HUES48 (cell line): ENCODE measurements around the gene HMX2.
"Not testable (repeated sequence)": the region's sequence is repeated elsewhere in the genome, so short reads cannot be mapped to it uniquely, and the experiment has no call there.

ENCODE experiments used
- H3K27ac ChIP-seq: one replicate; pipeline ENCODE4 v1.7.0; 2013; ENCODE audit warnings: low read depth, low read length, inconsistent platforms
- H3K27me3 ChIP-seq: 2 replicates; pipeline ENCODE4 v1.6.1; 2013; ENCODE audit warnings: mild to moderate bottlenecking, low read length; ENCODE audit not compliant: control insufficient read depth, insufficient read depth
- H3K36me3 ChIP-seq: 2 replicates; pipeline ENCODE4 v1.6.1; 2013; ENCODE audit warnings: low read length; ENCODE audit not compliant: control insufficient read depth, insufficient read depth
- H3K4me1 ChIP-seq: 2 replicates; pipeline ENCODE4 v1.6.1; 2013; ENCODE audit warnings: mild to moderate bottlenecking, low read length; ENCODE audit not compliant: control insufficient read depth, insufficient read depth
- H3K4me3 ChIP-seq: 2 replicates; pipeline ENCODE4 v1.5.1; 2013; ENCODE audit warnings: mild to moderate bottlenecking, low read depth, low read length
- H3K9ac ChIP-seq: 2 replicates; pipeline ENCODE4 v1.6.1; 2013; ENCODE audit warnings: mild to moderate bottlenecking, low read depth, low read length, moderate library complexity
- H3K9me3 ChIP-seq: 2 replicates; pipeline ENCODE4 v1.6.1; 2013; ENCODE audit warnings: low read length; ENCODE audit not compliant: control insufficient read depth, insufficient read depth

HMX2 gene

DNA sequence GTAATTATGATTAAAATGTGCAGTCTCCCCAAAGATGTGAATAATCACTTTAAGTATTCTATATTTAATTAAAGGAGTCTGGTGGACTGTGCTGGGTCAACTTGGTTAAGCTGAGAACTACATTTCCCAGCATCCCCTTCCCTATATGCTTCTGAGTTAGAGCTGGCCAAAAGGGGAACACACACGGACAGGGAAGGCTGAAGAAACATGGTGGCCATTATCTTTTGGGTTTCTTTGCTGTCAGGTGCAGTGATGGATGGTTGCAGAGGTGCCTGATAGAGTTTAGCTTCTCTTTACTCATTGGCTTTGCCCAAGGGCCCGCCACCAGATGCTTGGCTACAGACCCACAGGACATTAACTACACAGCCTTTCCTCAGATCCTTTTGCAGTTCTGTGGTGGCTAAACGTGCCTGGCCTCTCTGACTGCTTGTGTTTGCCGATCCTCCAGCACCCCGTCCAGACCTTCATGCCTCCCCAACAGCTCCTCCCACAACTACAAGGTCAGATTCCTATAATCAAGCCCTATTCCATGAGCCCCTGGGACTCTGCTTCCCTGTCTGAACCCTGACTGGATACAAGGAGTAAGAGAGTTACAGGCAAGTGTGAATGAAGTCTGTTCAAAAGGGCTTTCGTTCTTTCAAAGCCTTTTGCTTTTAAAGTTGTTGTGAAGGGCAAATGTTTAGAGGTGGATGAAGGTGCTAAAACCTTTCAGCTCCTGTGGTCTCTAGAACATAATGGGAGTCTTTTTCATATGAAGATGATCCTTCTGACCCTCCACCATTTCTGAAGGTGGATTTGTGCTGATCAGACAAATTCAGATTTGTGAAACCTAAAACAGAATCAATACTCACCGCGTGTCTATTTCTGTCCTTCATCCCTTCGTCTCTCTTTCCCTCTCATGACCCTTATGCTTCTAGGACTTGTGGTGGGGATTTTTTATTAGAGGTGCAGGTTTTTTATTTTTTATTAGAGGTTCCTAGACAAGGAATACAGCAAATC is 27.8 kb downstream of the HMX2 start:
- Histone ChIP-seq H3K9ac (no peak overlapping the region), H3K27ac (no peak overlapping the region), H3K4me1 (no peaks in the 10 kb centered on the region), H3K36me3 (peaks cover 11% of the 10 kb centered on the region; the same call in 1 of the 2 replicates), H3K4me3 (no peak overlapping the region), H3K27me3 (no peaks in the 10 kb centered on the region), H3K9me3 (no peaks in the 10 kb centered on the region)

DNA sequence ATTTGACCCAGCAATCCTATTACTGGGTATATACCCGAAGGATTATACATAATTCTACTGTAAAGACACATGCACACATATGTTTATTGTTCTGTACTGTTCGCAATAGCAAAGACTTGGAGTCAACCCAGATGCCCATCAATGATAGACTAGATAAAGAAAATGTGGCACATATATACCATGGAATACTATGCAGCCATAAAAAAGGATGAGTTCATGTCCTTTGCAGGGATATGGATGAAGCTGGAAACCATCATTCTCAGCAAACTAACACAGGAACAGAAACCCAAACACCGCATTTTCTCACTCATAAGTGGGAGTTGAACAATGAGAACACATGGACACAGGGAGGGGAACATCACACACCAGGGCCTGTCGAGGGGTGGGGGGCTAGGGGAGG is 30.5 kb downstream of the HMX2 start:
- not testable (repeated sequence) for H3K27me3 ChIP-seq, H3K4me3 ChIP-seq, H3K9me3 ChIP-seq, H3K4me1 ChIP-seq, H3K36me3 ChIP-seq, H3K9ac ChIP-seq, H3K27ac ChIP-seq

DNA sequence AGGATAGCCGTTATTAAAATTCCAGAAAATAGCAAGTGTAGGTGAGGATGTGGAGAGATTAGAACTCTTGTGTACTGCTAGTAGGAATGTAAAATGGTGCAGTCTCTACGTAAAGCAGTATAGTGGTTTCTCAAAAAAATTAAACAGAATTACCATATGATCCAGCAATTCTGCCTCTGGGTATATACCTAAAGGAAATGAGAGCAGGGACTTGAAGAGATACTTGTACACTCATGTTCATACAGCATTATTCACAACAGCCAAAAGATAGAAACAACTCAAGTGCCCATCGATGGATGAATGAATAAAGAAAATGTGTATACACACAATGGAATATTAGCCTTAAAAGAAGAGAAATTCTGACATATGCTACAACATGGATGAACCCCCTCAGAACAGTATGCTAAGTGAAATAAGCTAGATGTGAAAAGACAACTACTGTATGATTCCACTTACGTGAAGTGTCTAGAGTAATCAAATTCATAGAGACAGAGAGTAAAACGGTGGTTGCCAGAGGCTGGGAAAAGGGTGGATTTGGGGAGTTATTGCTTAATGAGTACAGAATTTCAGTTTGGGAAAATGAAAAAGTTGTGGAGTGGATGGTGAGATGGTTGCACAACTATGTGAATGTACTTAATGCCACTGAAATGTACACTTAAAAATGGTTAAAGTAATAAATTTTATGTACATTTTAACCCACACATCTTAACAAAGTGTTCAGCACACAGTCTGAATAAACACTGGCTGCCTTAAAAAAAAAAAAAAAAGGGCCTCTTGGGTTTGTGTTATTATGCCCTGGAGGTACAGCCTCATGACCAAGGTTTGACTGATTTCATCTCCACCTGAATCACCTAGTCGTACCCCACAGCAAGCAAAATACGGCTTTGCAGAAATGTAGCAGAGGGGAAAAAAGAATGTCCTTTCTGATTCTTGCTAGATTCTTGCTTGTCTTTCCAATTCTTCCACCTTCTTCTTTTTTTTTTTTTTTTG is 32.5 kb downstream of the HMX2 start:
- Histone ChIP-seq H3K9me3 (no peaks in the 10 kb centered on the region), H3K27ac (no peak overlapping the region), H3K4me3 (no peak overlapping the region), H3K27me3 (no peaks in the 10 kb centered on the region), H3K9ac (no peak overlapping the region), H3K4me1 (no peaks in the 10 kb centered on the region), H3K36me3 (peaks cover 7% of the 10 kb centered on the region; the same call in 1 of the 2 replicates)

DNA sequence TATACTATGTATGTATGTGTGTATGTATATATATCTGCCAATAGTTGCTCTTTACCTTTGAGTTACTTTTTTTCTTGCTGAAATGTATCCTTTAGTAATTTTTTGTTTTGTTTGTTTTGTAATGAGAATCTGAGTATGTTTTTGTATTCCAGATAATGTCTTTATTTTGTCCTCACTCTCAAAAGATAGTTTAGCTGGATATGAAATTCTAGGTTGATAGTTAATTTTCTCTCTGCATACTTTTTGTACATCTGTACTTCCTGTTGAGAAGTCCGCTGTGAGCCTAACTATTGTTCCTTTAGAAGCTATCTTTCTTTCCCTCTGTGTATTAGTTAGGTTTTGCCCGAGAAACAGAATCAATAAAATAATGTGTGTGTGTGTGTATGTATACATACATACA is 35.8 kb downstream of the HMX2 start:
- no peak overlapping the region for H3K4me3 ChIP-seq
- H3K27me3 ChIP-seq, result no peaks in the 10 kb centered on the region
- no peak overlapping the region for H3K27ac ChIP-seq
- H3K36me3 ChIP-seq, result 0 out of 2 replicates have a peak, but pooled peaks cover 3% of the 10 kb centered on the region
- no peaks in the 10 kb centered on the region for H3K9me3 ChIP-seq
- H3K9ac ChIP-seq, result no peak overlapping the region
- no peaks in the 10 kb centered on the region for H3K4me1 ChIP-seq

DNA sequence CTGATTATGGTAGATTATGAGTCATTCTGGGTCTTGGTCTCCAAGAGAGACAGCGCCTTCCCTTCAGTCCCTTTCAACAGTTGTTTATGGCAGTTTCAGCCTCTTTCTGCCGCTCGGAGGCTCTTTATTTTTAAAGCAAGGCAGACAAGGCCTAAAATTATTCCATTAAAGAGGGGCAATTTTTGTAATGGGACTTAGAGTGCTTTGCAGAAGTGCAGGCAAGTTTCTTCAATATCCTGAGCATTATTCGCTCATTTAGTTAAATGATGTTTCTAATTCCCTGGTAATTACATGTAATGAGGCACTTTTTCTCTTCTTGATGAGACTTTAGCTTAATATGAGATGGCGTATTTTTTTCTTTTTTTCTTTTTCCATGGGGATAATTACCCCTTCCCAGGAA is 39.8 kb downstream of the HMX2 start:
- Histone ChIP-seq H3K9me3 (no peaks in the 10 kb centered on the region), H3K4me3 (no peak overlapping the region), H3K36me3 (0 out of 2 replicates have a peak, but pooled peaks cover 3% of the 10 kb centered on the region)

DNA sequence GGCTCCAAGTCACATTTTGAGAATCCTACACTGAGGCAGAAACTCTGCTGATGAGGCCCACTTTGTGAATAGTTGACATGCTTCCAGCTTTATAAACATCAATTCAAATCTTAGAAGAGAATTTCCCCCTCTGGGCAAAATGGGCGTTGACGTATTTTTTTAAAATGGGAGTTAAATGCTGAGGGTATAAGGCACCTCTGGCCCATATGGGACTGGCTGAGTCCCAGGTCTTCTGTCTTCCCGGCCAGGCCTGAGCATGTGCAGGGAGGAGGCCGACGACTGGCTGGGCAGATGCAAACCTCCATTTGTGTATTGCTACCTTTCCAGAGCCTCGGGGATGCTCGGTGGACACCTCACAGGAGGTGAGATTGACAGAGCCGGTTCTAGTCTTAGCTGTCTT is 44.0 kb downstream of the HMX2 start:
- H3K36me3 ChIP-seq, result no peaks in the 10 kb centered on the region
- H3K4me1 ChIP-seq, result peaks cover 13% of the 10 kb centered on the region; the same call in 1 of the 2 replicates
- no peaks in the 10 kb centered on the region for H3K27me3 ChIP-seq
- no peaks in the 10 kb centered on the region for H3K9me3 ChIP-seq
- H3K4me3 ChIP-seq, result no peak overlapping the region
- no peak overlapping the region for H3K9ac ChIP-seq
- no peak overlapping the region for H3K27ac ChIP-seq

More for the DNA sequence above, 39.8 kb downstream of the HMX2 start:
- H3K4me1 ChIP-seq, result no peaks in the 10 kb centered on the region
- no peaks in the 10 kb centered on the region for H3K27me3 ChIP-seq
- no peak overlapping the region for H3K27ac ChIP-seq
- no peak overlapping the region for H3K9ac ChIP-seq

DNA sequence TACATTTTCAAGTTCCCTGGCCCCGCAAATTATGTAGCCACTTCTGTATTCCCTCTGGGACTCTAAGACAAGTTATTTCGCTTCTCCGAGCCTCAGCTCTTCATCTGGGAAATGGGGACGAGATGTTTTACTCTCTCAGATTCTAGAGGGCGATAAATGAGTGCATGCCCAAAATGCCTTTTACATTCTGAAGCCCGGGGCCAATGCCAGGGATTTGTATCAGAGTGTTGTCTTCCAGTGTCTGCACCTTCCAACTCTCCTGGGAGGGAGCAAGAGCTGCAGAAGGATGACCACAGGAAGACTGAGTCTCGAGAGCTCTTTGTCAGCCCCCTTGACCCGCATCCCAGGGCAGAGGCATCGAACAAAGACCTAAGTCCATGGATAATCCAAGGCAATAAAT is 46.1 kb downstream of the HMX2 start:
- no peaks in the 10 kb centered on the region for H3K9me3 ChIP-seq
- H3K4me1 ChIP-seq, result peaks cover 13% of the 10 kb centered on the region; the same call in 1 of the 2 replicates
- no peaks in the 10 kb centered on the region for H3K27me3 ChIP-seq
- H3K9ac ChIP-seq, result no peak overlapping the region
- no peak overlapping the region for H3K4me3 ChIP-seq
- no peaks in the 10 kb centered on the region for H3K36me3 ChIP-seq
- H3K27ac ChIP-seq, result no peak overlapping the region
